Stomach (tissue), 4 donors: ENCODE results near the gene PHIP.

Experiments
- CTCF ChIP-seq, 7 experiments: fragments of 450-650 bp in 4 of 7; fragments of 200-600 bp in 3 of 7; sonication (generic) in 3 of 7; IDR thresholded peaks; one replicate each; pipeline ENCODE4 v1.5.1; 2016 to 2019; ENCODE audit warnings: antibody characterized with exemption in 7 of 7, control low read depth in 2 of 7, mild to moderate bottlenecking in 1 of 7
- EP300 ChIP-seq: sonication (generic); formaldehyde crosslinking; IDR thresholded peaks from one replicate; pipeline ENCODE4 v1.6.1; 2017; ENCODE audit warnings: antibody characterized with exemption
- POLR2A ChIP-seq, 4 donors: fragments of 450-650 bp; IDR thresholded peaks; one replicate each; pipeline ENCODE4 v1.6.1; 2016; ENCODE audit warnings: antibody characterized with exemption in 4 of 4, control low read depth in 2 of 4, mild to moderate bottlenecking in 1 of 4, moderate library complexity in 1 of 4

- TF ChIP-seq CTCF (IDR thresholded peaks at IDR 0.05) (no peak), POLR2A (IDR thresholded peaks at IDR 0.05) (no peak), EP300 (no peak)
Observed at GRCh38 chr6:79034865-79035264, 43.2 kb downstream of the PHIP start.
